Right lung (tissue), 10 donors: ENCODE data around the gene CPA2. TPM values are rescaled to one million over a fixed set of nuclear protein-coding genes. Genes with fewer than 3 reads are reported as not detected.
A peak's percentile ranks its signal among the peaks of the same experiment; 100 is the strongest.
"Not testable (repeated sequence)": the region's sequence is repeated elsewhere in the genome, so short reads cannot be mapped to it uniquely, and the experiment has no call there.

Source experiments
- DNase-seq, 2 donors: peaks; one replicate each; pipeline ENCODE4 v3.0.0-alpha.2; 2013
- long read RNA-seq, 8 donors: transcript quantifications; one replicate each; lab custom pipeline, GENCODE V29; 2026
- polyA plus RNA-seq, 5 donors: library from polyadenylated mRNA; unstranded; fragments of 120-200 nt; gene quantifications; one replicate each; pipeline versions ENCODE4 v1.2.1 to v1.2.3, GENCODE V29; 2013; ENCODE audit warnings: inconsistent platforms in 1 of 5, low replicate concordance in 1 of 5; ENCODE audit not compliant: insufficient read length in 5 of 5, insufficient read depth in 1 of 5

The CPA2 gene
- polyA plus RNA-seq, result under 1 TPM; 0.21 to 0.44 (median 0.32) TPM
- long read RNA-seq, donor 1, result 0 reads
- long read RNA-seq, donor 2, result 0 reads
- long read RNA-seq, donor 3, result 0 reads
- long read RNA-seq, donor 4, result 0 reads
- long read RNA-seq, donor 5, result 0 reads
- long read RNA-seq, donor 6, result 0 reads
- long read RNA-seq, donor 7, result 0 reads
- long read RNA-seq, donor 8, result 0 reads

- no peak for DNase-seq
These were observed at the start of gene CPA2 for GRCh38 chr7:130266258-130266960. CPA2 (plus strand) TSS chr7:130266863; CDS start chr7:130266882, 19 bp downstream.

GRCh38 chr7:130218806-130219620 lies 47.6 kb upstream of the CPA2 start:
- DNase-seq, result no peak

GRCh38 chr7:130219871-130220270 lies 46.8 kb upstream of the CPA2 start:
- no peak for DNase-seq

GRCh38 chr7:130221746-130222145 lies 44.9 kb upstream of the CPA2 start:
- DNase-seq, result no peak

- no peak for DNase-seq
These were observed 43.0 kb upstream of the CPA2 start for GRCh38 chr7:130223646-130224045.

- DNase-seq, result no peak
These were observed 42.5 kb upstream of the CPA2 start for GRCh38 chr7:130224210-130224609.

- DNase-seq, result not testable (repeated sequence)
These were observed 41.7 kb upstream of the CPA2 start for GRCh38 chr7:130224923-130225322.

- no peak for DNase-seq
These were observed 40.3 kb upstream of the CPA2 start for GRCh38 chr7:130226333-130226732.

- DNase-seq, result no peak
These were observed 38.6 kb upstream of the CPA2 start for GRCh38 chr7:130227883-130228575.

GRCh38 chr7:130228840-130229502 lies 37.7 kb upstream of the CPA2 start:
- no peak for DNase-seq

- not testable (repeated sequence) for DNase-seq
These were observed 36.7 kb upstream of the CPA2 start for GRCh38 chr7:130229981-130230380.

- DNase-seq, result no peak
These were observed 34.9 kb upstream of the CPA2 start for GRCh38 chr7:130231792-130232191.

GRCh38 chr7:130232209-130232608 lies 34.5 kb upstream of the CPA2 start:
- no peak for DNase-seq

- DNase-seq, result no peak
These were observed 32.6 kb upstream of the CPA2 start for GRCh38 chr7:130234078-130234477.

- not testable (repeated sequence) for DNase-seq
These were observed 30.3 kb upstream of the CPA2 start for GRCh38 chr7:130236361-130236760.

GRCh38 chr7:130240240-130240639 lies 26.4 kb upstream of the CPA2 start:
- no peak for DNase-seq

GRCh38 chr7:130242198-130243014 lies 24.3 kb upstream of the CPA2 start:
- no peak for DNase-seq

GRCh38 chr7:130243486-130243885 lies 23.2 kb upstream of the CPA2 start:
- DNase-seq, result peak; percentile 20 to 23

GRCh38 chr7:130246491-130246890 lies 20.2 kb upstream of the CPA2 start:
- DNase-seq, result not testable (repeated sequence)

GRCh38 chr7:130248842-130249241 lies 17.8 kb upstream of the CPA2 start:
- not testable (repeated sequence) for DNase-seq
